Sigmoid colon (tissue), 7 donors: ENCODE results near the gene SMIM30. TPM values are rescaled to one million over a fixed set of nuclear protein-coding genes. Genes with fewer than 3 reads are reported as not detected.
"Not testable (repeated sequence)": the region's sequence is repeated elsewhere in the genome, so short reads cannot be mapped to it uniquely, and the experiment has no call there.

ENCODE experiments used
- DNase-seq: peaks from one replicate; pipeline ENCODE4 v3.0.0-alpha.2; 2019
- H3K27ac ChIP-seq, 4 donors: fragments of 200-600 bp; sonication (generic); one replicate each; pipeline ENCODE4 v1.5.1; 2016 to 2019; ENCODE audit warnings: mild to moderate bottlenecking in 1 of 4
- H3K27me3 ChIP-seq, 3 donors: fragments of 200-600 bp; sonication (generic); one replicate each; pipeline ENCODE4 v1.5.1; 2019; ENCODE audit warnings: mild to moderate bottlenecking in 1 of 3
- H3K36me3 ChIP-seq, 4 donors: fragments of 200-600 bp; sonication (generic); one replicate each; pipeline ENCODE4 v1.5.1; 2016 to 2019
- H3K4me1 ChIP-seq, 4 donors: fragments of 200-600 bp; sonication (generic); one replicate each; pipeline ENCODE4 v1.5.1; 2017 to 2019
- H3K4me3 ChIP-seq, 4 donors: fragments of 200-600 bp; sonication (generic); one replicate each; pipeline ENCODE4 v1.5.1; 2017 to 2019; ENCODE audit warnings: mild to moderate bottlenecking in 2 of 4, moderate library complexity in 1 of 4
- H3K9me3 ChIP-seq, 4 donors: fragments of 200-600 bp in 3 of 4; sonication (generic) in 3 of 4; one replicate each; pipeline versions ENCODE4 v1.5.1 to v1.6.1; 2013 to 2019
- CTCF ChIP-seq, 4 experiments: fragments of 450-650 bp in 3 of 4; fragments of 200-600 bp in 1 of 4; IDR thresholded peaks; one replicate each; pipeline ENCODE4 v1.5.1; 2016 to 2019; ENCODE audit warnings: antibody characterized with exemption in 4 of 4, mild to moderate bottlenecking in 3 of 4, moderate library complexity in 2 of 4
- EP300 ChIP-seq, 4 donors: sonication (generic); formaldehyde crosslinking; IDR thresholded peaks; one replicate each; pipeline ENCODE4 v1.6.1; 2017; ENCODE audit warnings: antibody characterized with exemption in 4 of 4
- POLR2A ChIP-seq, 2 donors: fragments of 450-650 bp; IDR thresholded peaks; one replicate each; pipeline ENCODE4 v1.6.1; 2016; ENCODE audit warnings: antibody characterized with exemption in 2 of 2, mild to moderate bottlenecking in 2 of 2, moderate library complexity in 2 of 2
- POLR2AphosphoS5 ChIP-seq, 4 donors: sonication (generic); formaldehyde crosslinking; IDR thresholded peaks; one replicate each; pipeline ENCODE4 v1.6.1; 2017; ENCODE audit warnings: antibody characterized with exemption in 4 of 4
- WGBS, 2 donors: extraction: QIAGEN DNeasy Blood & Tissue Kit; methylation state at CpG; one replicate each; pipeline ENCODE4 v1.1.7; 2013; 5-methylcytosine and 5-hydroxymethylcytosine counted together
- intact Hi-C: fragments of 100-400 bp; cut with DNase I; formaldehyde crosslinking; loops from one replicate; pipeline ENCODE4 v1.15.1; 2023
- polyA plus RNA-seq, 3 donors: library from polyadenylated mRNA; stranded (reverse); fragments of 200-250 nt; gene quantifications; one replicate each; pipeline ENCODE4 v1.2.3, GENCODE V29; 2013
- total RNA-seq, 4 donors: library from RNA; depleted of rRNA; stranded (reverse); fragments of >200 nt; gene quantifications; one replicate each; pipeline ENCODE4 v1.1.0, GENCODE V29; 2016
- donor health status: healthy with polysubstance abuse.
- donor health status: Bipolar disorder and iron deficiency.
- donor health status: healthy.

SMIM30 gene, protein sequence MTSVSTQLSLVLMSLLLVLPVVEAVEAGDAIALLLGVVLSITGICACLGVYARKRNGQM
- total RNA-seq: 10 to 100 TPM; 46.2 to 79.0 (median 57.7) TPM
- 10 to 100 TPM; 37.0 to 76.1 (median 54.1) TPM for polyA plus RNA-seq

DNA sequence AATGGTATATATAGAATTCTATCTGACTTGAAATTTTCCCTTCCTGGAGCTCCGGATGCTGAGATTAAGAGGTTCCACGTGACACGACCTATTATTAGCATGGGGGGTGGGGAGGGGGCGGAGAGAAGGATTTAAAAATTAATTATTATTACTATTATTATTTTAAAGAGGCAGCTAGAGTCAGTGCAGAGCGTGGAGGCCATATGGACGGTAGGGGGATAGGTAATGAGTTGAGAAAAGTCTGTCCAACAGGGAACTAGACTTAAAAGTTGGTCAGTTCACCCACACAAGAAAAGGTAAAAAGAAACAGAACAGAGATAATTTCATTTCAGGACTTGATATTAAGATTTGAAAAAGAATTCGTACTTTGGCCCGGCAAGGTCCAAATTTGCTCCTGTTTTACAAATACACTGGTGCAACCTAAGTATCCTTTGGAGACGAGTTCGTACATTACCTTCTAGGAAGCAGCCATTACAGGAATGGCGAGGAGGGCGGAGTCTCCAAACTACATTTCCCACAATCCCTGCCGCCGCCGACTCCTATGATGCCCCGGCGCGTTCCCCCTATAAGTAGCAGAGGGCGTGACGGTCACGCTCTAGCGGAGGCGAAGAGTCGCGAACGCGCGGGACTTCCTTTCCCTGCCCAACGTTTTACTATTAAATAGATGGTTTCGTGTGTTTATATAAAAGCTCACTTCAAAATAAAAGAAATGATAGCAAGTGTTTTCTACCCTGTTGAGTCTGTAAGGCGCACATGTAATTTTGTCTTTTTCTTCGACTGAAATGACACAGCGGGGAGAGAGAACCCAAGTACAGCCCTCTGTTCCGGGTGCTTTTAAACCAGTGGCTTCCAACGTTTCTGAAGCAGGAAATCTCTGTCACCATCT is at the start of gene SMIM30:
SMIM30 (minus strand) TSS at position 481 of the 886 bp plus-strand sequence. CDS start 976 bp downstream, outside the sequence.
- Histone ChIP-seq H3K36me3 (peaks cover 0 to 8% (median 0%) of the 10 kb centered on the region in 4 donors), H3K27ac (peak within 1 kb of the TSS; percentile 62 to 77 (median 68)), H3K4me3 (peak within 1 kb of the TSS; percentile 45 to 62 (median 54)), H3K9me3 (no peaks in the 10 kb centered on the region), H3K4me1 (peaks cover 0 to 11% (median 4%) of the 10 kb centered on the region in 4 donors), H3K27me3 (no peaks in the 10 kb centered on the region)
- TF ChIP-seq EP300 (IDR thresholded peaks at IDR 0.05) (no peak), CTCF (IDR thresholded peaks at IDR 0.05) (no peak), POLR2AphosphoS5 (IDR thresholded peaks at IDR 0.05) (peak; percentile 97 to 99 (median 97)), POLR2A (IDR thresholded peaks at IDR 0.05) (peak; percentile 86 to 87)
- intact Hi-C loops: loop anchor here (2.0 to 10.0 kb wide), 2 partner anchors 178 to 324 kb away; partner anchors contain the start of gene TMEM168
- WGBS, 2 donors: 0% methylated on average over 35 of the region's 35 CpGs
- peak; percentile 96 for DNase-seq

DNA sequence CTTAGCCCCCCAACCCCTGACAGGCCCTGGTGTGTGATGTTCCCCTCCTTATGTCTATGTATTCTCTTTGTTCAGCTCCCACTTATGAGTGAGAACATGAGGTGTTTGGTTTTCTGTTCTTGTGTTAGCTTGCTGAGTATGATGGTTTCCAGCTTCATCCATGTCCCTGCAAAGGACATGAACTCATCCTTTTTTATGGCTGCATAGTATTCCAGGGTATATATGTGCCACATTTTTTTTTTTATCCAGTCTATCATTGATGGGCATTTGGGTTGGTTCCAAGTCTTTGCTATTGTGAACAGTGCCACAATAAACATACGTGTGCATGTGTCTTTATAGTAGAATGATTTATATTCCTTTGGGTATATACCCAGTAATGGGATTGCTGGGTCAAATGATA is 47.8 kb upstream of the SMIM30 start:
- intact Hi-C loops: not testable (repeated sequence)
- 57 to 61% methylated on average over 1 of the region's 1 CpG for WGBS, 2 donors

GRCh38 chr7:113161050-113161449 is 42.7 kb upstream of the SMIM30 start:
- DNase-seq: no peak
- H3K4me3 ChIP-seq: no peak overlapping the region
- no peak overlapping the region for H3K27ac ChIP-seq
- H3K36me3 ChIP-seq: no peaks in the 10 kb centered on the region
- WGBS, 2 donors: 86% methylated on average over 2 of the region's 2 CpGs
- H3K4me1 ChIP-seq: no peaks in the 10 kb centered on the region
- TF ChIP-seq POLR2A (IDR thresholded peaks at IDR 0.05): no peak
- TF ChIP-seq CTCF (IDR thresholded peaks at IDR 0.05): no peak
- TF ChIP-seq POLR2AphosphoS5 (IDR thresholded peaks at IDR 0.05): no peak
- TF ChIP-seq EP300 (IDR thresholded peaks at IDR 0.05): no peak
- no peaks in the 10 kb centered on the region for H3K27me3 ChIP-seq
- no peaks in the 10 kb centered on the region for H3K9me3 ChIP-seq
- intact Hi-C loops: no loop called here

More for the DNA sequence above, 47.8 kb upstream of the SMIM30 start:
- DNase-seq, H3K27ac ChIP-seq, H3K4me1 ChIP-seq, H3K27me3 ChIP-seq, H3K4me3 ChIP-seq, H3K36me3 ChIP-seq, H3K9me3 ChIP-seq: not testable (repeated sequence)

GRCh38 chr7:113159746-113160339 is 41.5 kb upstream of the SMIM30 start:
- no peaks in the 10 kb centered on the region for H3K9me3 ChIP-seq
- intact Hi-C loops: loop anchor here (10.0 kb wide), 1 partner anchor 265 kb away; no protein-coding TSS in a partner anchor
- H3K27ac ChIP-seq: no peak overlapping the region
- DNase-seq: no peak
- H3K4me1 ChIP-seq: no peaks in the 10 kb centered on the region
- WGBS, 2 donors: 52 to 56% methylated on average over 5 of the region's 5 CpGs
- H3K27me3 ChIP-seq: no peaks in the 10 kb centered on the region
- no peaks in the 10 kb centered on the region for H3K36me3 ChIP-seq
- H3K4me3 ChIP-seq: no peak overlapping the region
- TF ChIP-seq EP300 (IDR thresholded peaks at IDR 0.05) (no peak), CTCF (IDR thresholded peaks at IDR 0.05) (peak in 2 of 4 experiments; percentile 20 to 30), POLR2A (IDR thresholded peaks at IDR 0.05) (no peak)

GRCh38 chr7:113158756-113159155 is 40.4 kb upstream of the SMIM30 start:
- intact Hi-C loops: loop anchor here (10.0 kb wide), 1 partner anchor 266 kb away; no protein-coding TSS in a partner anchor
- H3K4me3 ChIP-seq: no peak overlapping the region
- H3K4me1 ChIP-seq: no peaks in the 10 kb centered on the region
- H3K27me3 ChIP-seq: no peaks in the 10 kb centered on the region
- H3K9me3 ChIP-seq: no peaks in the 10 kb centered on the region
- WGBS, 2 donors: 56 to 57% methylated on average over 2 of the region's 2 CpGs
- DNase-seq: no peak
- H3K27ac ChIP-seq: no peak overlapping the region
- H3K36me3 ChIP-seq: no peaks in the 10 kb centered on the region
- TF ChIP-seq POLR2A (IDR thresholded peaks at IDR 0.05): no peak
- TF ChIP-seq POLR2AphosphoS5 (IDR thresholded peaks at IDR 0.05): no peak
- no peak for TF ChIP-seq EP300 (IDR thresholded peaks at IDR 0.05)
- TF ChIP-seq CTCF (IDR thresholded peaks at IDR 0.05): no peak
